ENCODE measurements around the gene DMPK. TPM values are rescaled to one million over a fixed set of nuclear protein-coding genes. Genes with fewer than 3 reads are reported as not detected.

Gene DMPK
- total RNA-seq, 1 experiment from 2014 or later, result 28.1 TPM

DNA sequence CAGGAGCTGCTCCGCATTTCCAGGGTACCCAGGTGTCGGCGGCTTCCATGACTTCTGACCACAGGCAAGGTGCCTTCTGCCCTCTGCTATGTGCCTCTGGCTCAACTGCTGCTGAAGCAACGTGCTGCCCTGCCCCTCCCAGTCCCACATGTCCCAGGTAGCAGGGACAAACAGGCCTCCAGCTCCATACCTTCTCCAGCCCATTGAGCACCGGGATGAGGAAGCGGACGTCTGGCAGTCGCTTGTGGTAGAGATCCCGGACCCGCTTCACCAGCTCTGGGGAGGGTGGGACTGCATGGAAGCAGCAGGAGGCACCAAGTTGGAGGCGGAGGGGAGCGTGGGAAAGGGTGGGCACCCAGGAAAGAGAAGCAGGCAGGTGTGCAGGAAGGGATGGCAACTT lies 40.9 kb upstream of the DMPK start:
- POLR2A ChIA-PET, result interaction anchor here (0.5 kb wide), 1 partner anchor 53 kb away, joined by 3 read pairs; no protein-coding TSS in a partner anchor
- CTCF ChIA-PET, result no interaction called here
- intact Hi-C loops (cut with micrococcal nuclease; ENCODE audit: unreplicated experiment), result no loop called here
- peaks cover 4% of the 10 kb centered on the region for H3K36me3 ChIP-seq (ENCODE audit: control insufficient read depth, insufficient read depth, low read length)
- Mint-ChIP-seq H3K27ac (ENCODE audit: unreplicated experiment) (no peak overlapping the region), H3K27me3 (ENCODE audit: insufficient read depth, unreplicated experiment) (no peaks in the 10 kb centered on the region), H3K9me3 (ENCODE audit: unreplicated experiment) (no peaks in the 10 kb centered on the region), H3K4me1 (ENCODE audit: low read depth, unreplicated experiment) (peaks cover 7% of the 10 kb centered on the region), H3K4me3 (ENCODE audit: unreplicated experiment) (no peak overlapping the region), H3K36me3 (ENCODE audit: insufficient read depth, unreplicated experiment) (peaks cover 77% of the 10 kb centered on the region)
- no peak overlapping the region for H3K4me3 ChIP-seq (ENCODE audit: low read depth, low read length)
- no peak for TF ChIP-seq CTCF (IDR thresholded peaks at IDR 0.05; ENCODE audit: insufficient read depth in 1 of 2, low read depth in 1 of 2, low read length in 1 of 2, severe bottlenecking in 1 of 2, unreplicated experiment in 1 of 2)
- no peak for DNase-seq
- H3K4me1 ChIP-seq, result no peaks in the 10 kb centered on the region
- BruUV-seq (replicated peaks), result no TSS peak
- H3K27me3 ChIP-seq (replicated peaks; ENCODE audit: control insufficient read depth, insufficient read depth, low read length), result no peaks in the 10 kb centered on the region
- no peaks in the 10 kb centered on the region for H3K9me3 ChIP-seq

DNA sequence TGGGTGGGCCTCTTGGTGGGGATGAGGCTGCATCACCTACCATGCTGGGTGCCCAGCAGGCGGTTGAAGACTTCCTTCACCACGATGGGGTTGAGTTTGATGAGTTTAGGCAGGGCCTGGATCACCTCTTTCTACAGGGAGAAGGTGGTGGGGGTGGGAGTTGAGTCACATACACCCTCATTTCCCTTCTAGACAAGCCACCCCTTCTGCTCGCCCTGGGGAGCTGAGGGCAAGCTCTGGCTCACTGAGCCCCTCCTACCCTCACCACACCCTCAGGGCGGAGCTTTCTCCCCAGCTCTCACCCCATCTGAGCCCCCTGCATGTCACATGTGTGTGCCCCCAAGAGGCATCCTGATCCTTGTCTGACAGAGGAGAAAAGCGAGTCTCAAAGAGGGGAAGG lies 40.4 kb upstream of the DMPK start:
- POLR2A ChIA-PET, result interaction anchor here (0.5 kb wide), 1 partner anchor 53 kb away, joined by 3 read pairs; no protein-coding TSS in a partner anchor
- H3K36me3 Mint-ChIP-seq (ENCODE audit: insufficient read depth, unreplicated experiment), result peaks cover 77% of the 10 kb centered on the region

GRCh38 chr19:45821570-45821969 lies 39.3 kb upstream of the DMPK start:
- DNase-seq, result no peak
- Histone ChIP-seq H3K36me3 (ENCODE audit: control insufficient read depth, insufficient read depth, low read length) (peaks cover 4% of the 10 kb centered on the region), H3K27me3 (replicated peaks; ENCODE audit: control insufficient read depth, insufficient read depth, low read length) (no peaks in the 10 kb centered on the region), H3K4me3 (ENCODE audit: low read depth, low read length) (no peak overlapping the region), H3K9me3 (no peaks in the 10 kb centered on the region), H3K4me1 (peaks cover 6% of the 10 kb centered on the region; the same call in 1 of the 2 replicates)
- Mint-ChIP-seq H3K27ac (ENCODE audit: unreplicated experiment) (no peak overlapping the region), H3K27me3 (ENCODE audit: insufficient read depth, unreplicated experiment) (no peaks in the 10 kb centered on the region), H3K4me1 (ENCODE audit: low read depth, unreplicated experiment) (peaks cover 14% of the 10 kb centered on the region), H3K4me3 (ENCODE audit: unreplicated experiment) (no peak overlapping the region), H3K36me3 (ENCODE audit: insufficient read depth, unreplicated experiment) (peaks cover 75% of the 10 kb centered on the region), H3K9me3 (ENCODE audit: unreplicated experiment) (no peaks in the 10 kb centered on the region)
- ChIA-PET CTCF (interaction anchor here (0.6 kb wide), 1 partner anchor 220 kb away, joined by 7 read pairs; no protein-coding TSS in a partner anchor), POLR2A (no interaction called here)
- intact Hi-C loops (cut with micrococcal nuclease; ENCODE audit: unreplicated experiment), result no loop called here
- no peak for TF ChIP-seq CTCF (IDR thresholded peaks at IDR 0.05; ENCODE audit: insufficient read depth in 1 of 2, low read depth in 1 of 2, low read length in 1 of 2, severe bottlenecking in 1 of 2, unreplicated experiment in 1 of 2)
- BruUV-seq (replicated peaks), result no TSS peak

More for the DNA sequence above, 40.4 kb upstream of the DMPK start:
- H3K27ac Mint-ChIP-seq (ENCODE audit: unreplicated experiment), result no peak overlapping the region
- peaks cover 9% of the 10 kb centered on the region for H3K4me1 Mint-ChIP-seq (ENCODE audit: low read depth, unreplicated experiment)
- Histone ChIP-seq H3K27me3 (replicated peaks; ENCODE audit: control insufficient read depth, insufficient read depth, low read length) (no peaks in the 10 kb centered on the region), H3K4me1 (peaks cover 3% of the 10 kb centered on the region; the same call in 1 of the 2 replicates), H3K36me3 (ENCODE audit: control insufficient read depth, insufficient read depth, low read length) (peaks cover 4% of the 10 kb centered on the region), H3K4me3 (ENCODE audit: low read depth, low read length) (no peak overlapping the region), H3K9me3 (no peaks in the 10 kb centered on the region)
- BruUV-seq (replicated peaks), result no TSS peak
- no peaks in the 10 kb centered on the region for H3K27me3 Mint-ChIP-seq (ENCODE audit: insufficient read depth, unreplicated experiment)
- no peak for TF ChIP-seq CTCF (IDR thresholded peaks at IDR 0.05; ENCODE audit: insufficient read depth in 1 of 2, low read depth in 1 of 2, low read length in 1 of 2, severe bottlenecking in 1 of 2, unreplicated experiment in 1 of 2)
- no peak for DNase-seq
- H3K9me3 Mint-ChIP-seq (ENCODE audit: unreplicated experiment), result no peaks in the 10 kb centered on the region
- CTCF ChIA-PET, result interaction anchor here (0.6 kb wide), 1 partner anchor 58 kb away, joined by 5 read pairs; no protein-coding TSS in a partner anchor
- no peak overlapping the region for H3K4me3 Mint-ChIP-seq (ENCODE audit: unreplicated experiment)
- intact Hi-C loops (cut with micrococcal nuclease; ENCODE audit: unreplicated experiment), result no loop called here

Data from Caco-2 (cell line).